Measurements from ENCODE around the gene FFAR1. TPM values are rescaled to one million over a fixed set of nuclear protein-coding genes. Genes with fewer than 3 reads are reported as not detected.

Gene FFAR1
- polyA plus RNA-seq, 1 donor from 2014 or later: not detected

DNA sequence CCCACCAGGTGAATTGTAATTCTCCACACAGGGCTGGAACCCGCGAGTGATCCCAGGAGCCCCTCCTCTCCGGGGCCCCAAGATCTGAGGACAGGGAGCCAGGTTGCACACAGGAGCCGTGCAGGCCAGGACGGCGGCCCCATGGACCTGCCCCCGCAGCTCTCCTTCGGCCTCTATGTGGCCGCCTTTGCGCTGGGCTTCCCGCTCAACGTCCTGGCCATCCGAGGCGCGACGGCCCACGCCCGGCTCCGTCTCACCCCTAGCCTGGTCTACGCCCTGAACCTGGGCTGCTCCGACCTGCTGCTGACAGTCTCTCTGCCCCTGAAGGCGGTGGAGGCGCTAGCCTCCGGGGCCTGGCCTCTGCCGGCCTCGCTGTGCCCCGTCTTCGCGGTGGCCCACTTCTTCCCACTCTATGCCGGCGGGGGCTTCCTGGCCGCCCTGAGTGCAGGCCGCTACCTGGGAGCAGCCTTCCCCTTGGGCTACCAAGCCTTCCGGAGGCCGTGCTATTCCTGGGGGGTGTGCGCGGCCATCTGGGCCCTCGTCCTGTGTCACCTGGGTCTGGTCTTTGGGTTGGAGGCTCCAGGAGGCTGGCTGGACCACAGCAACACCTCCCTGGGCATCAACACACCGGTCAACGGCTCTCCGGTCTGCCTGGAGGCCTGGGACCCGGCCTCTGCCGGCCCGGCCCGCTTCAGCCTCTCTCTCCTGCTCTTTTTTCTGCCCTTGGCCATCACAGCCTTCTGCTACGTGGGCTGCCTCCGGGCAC, 3.9 kb downstream of the FFAR1 start:
- H3K9me3 ChIP-seq (ENCODE audit: low read length): no peaks in the 10 kb centered on the region
- no peak overlapping the region for H2AFZ ChIP-seq (ENCODE audit: low read depth, low read length)
- no peak overlapping the region for H3K4me2 ChIP-seq (ENCODE audit: low read length)
- no peaks in the 10 kb centered on the region for H3K27me3 ChIP-seq (ENCODE audit: insufficient read depth, low read depth, low read length)
- H4K20me1 ChIP-seq (ENCODE audit: insufficient read depth): no peaks in the 10 kb centered on the region
- TF ChIP-seq RAD21 (conservative IDR thresholded peaks at IDR 0.05) (no peak), SMC3 (conservative IDR thresholded peaks at IDR 0.05; ENCODE audit: poor library complexity) (no peak), EP300 (conservative IDR thresholded peaks at IDR 0.05; ENCODE audit: poor library complexity, severe bottlenecking) (no peak), MXI1 (conservative IDR thresholded peaks at IDR 0.05; ENCODE audit: poor library complexity, severe bottlenecking) (no peak), POLR2AphosphoS5 (IDR thresholded peaks at IDR 0.05) (no peak), TAF1 (IDR thresholded peaks at IDR 0.05; ENCODE audit: low read depth) (no peak), EZH2 (IDR thresholded peaks at IDR 0.05; ENCODE audit: borderline replicate concordance, insufficient read depth, low read length, poor library complexity, severe bottlenecking) (no peak)
- TF ChIP-seq, protein P1, sequence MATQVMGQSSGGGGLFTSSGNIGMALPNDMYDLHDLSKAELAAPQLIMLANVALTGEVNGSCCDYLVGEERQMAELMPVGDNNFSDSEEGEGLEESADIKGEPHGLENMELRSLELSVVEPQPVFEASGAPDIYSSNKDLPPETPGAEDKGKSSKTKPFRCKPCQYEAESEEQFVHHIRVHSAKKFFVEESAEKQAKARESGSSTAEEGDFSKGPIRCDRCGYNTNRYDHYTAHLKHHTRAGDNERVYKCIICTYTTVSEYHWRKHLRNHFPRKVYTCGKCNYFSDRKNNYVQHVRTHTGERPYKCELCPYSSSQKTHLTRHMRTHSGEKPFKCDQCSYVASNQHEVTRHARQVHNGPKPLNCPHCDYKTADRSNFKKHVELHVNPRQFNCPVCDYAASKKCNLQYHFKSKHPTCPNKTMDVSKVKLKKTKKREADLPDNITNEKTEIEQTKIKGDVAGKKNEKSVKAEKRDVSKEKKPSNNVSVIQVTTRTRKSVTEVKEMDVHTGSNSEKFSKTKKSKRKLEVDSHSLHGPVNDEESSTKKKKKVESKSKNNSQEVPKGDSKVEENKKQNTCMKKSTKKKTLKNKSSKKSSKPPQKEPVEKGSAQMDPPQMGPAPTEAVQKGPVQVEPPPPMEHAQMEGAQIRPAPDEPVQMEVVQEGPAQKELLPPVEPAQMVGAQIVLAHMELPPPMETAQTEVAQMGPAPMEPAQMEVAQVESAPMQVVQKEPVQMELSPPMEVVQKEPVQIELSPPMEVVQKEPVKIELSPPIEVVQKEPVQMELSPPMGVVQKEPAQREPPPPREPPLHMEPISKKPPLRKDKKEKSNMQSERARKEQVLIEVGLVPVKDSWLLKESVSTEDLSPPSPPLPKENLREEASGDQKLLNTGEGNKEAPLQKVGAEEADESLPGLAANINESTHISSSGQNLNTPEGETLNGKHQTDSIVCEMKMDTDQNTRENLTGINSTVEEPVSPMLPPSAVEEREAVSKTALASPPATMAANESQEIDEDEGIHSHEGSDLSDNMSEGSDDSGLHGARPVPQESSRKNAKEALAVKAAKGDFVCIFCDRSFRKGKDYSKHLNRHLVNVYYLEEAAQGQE (IDR thresholded peaks at IDR 0.05; ENCODE audit: borderline replicate concordance): no peak
- TF ChIP-seq, protein P2, sequence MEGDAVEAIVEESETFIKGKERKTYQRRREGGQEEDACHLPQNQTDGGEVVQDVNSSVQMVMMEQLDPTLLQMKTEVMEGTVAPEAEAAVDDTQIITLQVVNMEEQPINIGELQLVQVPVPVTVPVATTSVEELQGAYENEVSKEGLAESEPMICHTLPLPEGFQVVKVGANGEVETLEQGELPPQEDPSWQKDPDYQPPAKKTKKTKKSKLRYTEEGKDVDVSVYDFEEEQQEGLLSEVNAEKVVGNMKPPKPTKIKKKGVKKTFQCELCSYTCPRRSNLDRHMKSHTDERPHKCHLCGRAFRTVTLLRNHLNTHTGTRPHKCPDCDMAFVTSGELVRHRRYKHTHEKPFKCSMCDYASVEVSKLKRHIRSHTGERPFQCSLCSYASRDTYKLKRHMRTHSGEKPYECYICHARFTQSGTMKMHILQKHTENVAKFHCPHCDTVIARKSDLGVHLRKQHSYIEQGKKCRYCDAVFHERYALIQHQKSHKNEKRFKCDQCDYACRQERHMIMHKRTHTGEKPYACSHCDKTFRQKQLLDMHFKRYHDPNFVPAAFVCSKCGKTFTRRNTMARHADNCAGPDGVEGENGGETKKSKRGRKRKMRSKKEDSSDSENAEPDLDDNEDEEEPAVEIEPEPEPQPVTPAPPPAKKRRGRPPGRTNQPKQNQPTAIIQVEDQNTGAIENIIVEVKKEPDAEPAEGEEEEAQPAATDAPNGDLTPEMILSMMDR (IDR thresholded peaks at IDR 0.05; ENCODE audit: poor library complexity, severe bottlenecking): no peak
- H3K36me3 ChIP-seq (ENCODE audit: insufficient read depth, low read length): no peaks in the 10 kb centered on the region
- H3K9me2 ChIP-seq (ENCODE audit: insufficient read depth, low read length): no peaks in the 10 kb centered on the region
- H3F3A ChIP-seq (ENCODE audit: insufficient read depth, low read length, poor library complexity, severe bottlenecking): no peaks in the 10 kb centered on the region
- no peak overlapping the region for H3K27ac ChIP-seq (ENCODE audit: low read length)
- no peak overlapping the region for H3K9ac ChIP-seq (ENCODE audit: low read length)
- H3K79me2 ChIP-seq (replicated peaks; ENCODE audit: insufficient read depth, low read length): no peaks in the 10 kb centered on the region
- no peak overlapping the region for H3K4me3 ChIP-seq (ENCODE audit: low read length)

DNA sequence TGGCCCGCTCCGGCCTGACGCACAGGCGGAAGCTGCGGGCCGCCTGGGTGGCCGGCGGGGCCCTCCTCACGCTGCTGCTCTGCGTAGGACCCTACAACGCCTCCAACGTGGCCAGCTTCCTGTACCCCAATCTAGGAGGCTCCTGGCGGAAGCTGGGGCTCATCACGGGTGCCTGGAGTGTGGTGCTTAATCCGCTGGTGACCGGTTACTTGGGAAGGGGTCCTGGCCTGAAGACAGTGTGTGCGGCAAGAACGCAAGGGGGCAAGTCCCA, 4.4 kb downstream of the FFAR1 start:
- Histone ChIP-seq H3K9me3 (ENCODE audit: low read length) (no peaks in the 10 kb centered on the region), H3K4me3 (ENCODE audit: low read length) (no peak overlapping the region), H3K4me2 (ENCODE audit: low read length) (no peak overlapping the region), H4K20me1 (ENCODE audit: insufficient read depth) (no peaks in the 10 kb centered on the region), H3K79me2 (replicated peaks; ENCODE audit: insufficient read depth, low read length) (no peaks in the 10 kb centered on the region), H3F3A (ENCODE audit: insufficient read depth, low read length, poor library complexity, severe bottlenecking) (no peaks in the 10 kb centered on the region), H3K36me3 (ENCODE audit: insufficient read depth, low read length) (no peaks in the 10 kb centered on the region), H3K9me2 (ENCODE audit: insufficient read depth, low read length) (no peaks in the 10 kb centered on the region), H3K27me3 (ENCODE audit: insufficient read depth, low read depth, low read length) (no peaks in the 10 kb centered on the region), H3K27ac (ENCODE audit: low read length) (no peak overlapping the region), H3K9ac (ENCODE audit: low read length) (no peak overlapping the region), H2AFZ (ENCODE audit: low read depth, low read length) (no peak overlapping the region)
- TF ChIP-seq SMC3 (conservative IDR thresholded peaks at IDR 0.05; ENCODE audit: poor library complexity): no peak
- no peak for TF ChIP-seq TAF1 (IDR thresholded peaks at IDR 0.05; ENCODE audit: low read depth)
- no peak for TF ChIP-seq MXI1 (conservative IDR thresholded peaks at IDR 0.05; ENCODE audit: poor library complexity, severe bottlenecking)
- TF ChIP-seq, protein P2 (IDR thresholded peaks at IDR 0.05; ENCODE audit: poor library complexity, severe bottlenecking): no peak
- no peak for TF ChIP-seq RAD21 (conservative IDR thresholded peaks at IDR 0.05)

Measured in neural cell (in vitro differentiated cells).